H9 (cell line): ENCODE data around the gene XRN2. TPM values are rescaled to one million over a fixed set of nuclear protein-coding genes. Genes with fewer than 3 reads are reported as not detected.
A peak's percentile ranks its signal among the peaks of the same experiment; 100 is the strongest.

ENCODE experiments used
- DNase-seq: peaks from one replicate; pipeline ENCODE4 v3.0.0-alpha.2; 2017
- H2AFZ ChIP-seq: one replicate; pipeline ENCODE4 v1.6.1; 2013; ENCODE audit warnings: mild to moderate bottlenecking, low read length, control low read depth, moderate library complexity
- H2AK5ac ChIP-seq: 2 replicates; pipeline ENCODE4 v1.6.1; 2013; ENCODE audit warnings: low read length, control low read depth, mixed read lengths; ENCODE audit not compliant: insufficient read length
- H2BK120ac ChIP-seq: one replicate; pipeline ENCODE4 v1.6.1; 2013; ENCODE audit warnings: low read depth, mild to moderate bottlenecking, low read length, control low read depth, inconsistent platforms; ENCODE audit not compliant: poor library complexity, severe bottlenecking
- H2BK12ac ChIP-seq: 2 replicates; pipeline ENCODE4 v1.6.1; 2013; ENCODE audit warnings: low read length, control low read depth, mixed read lengths, low read depth; ENCODE audit not compliant: insufficient read length
- H2BK15ac ChIP-seq: 2 replicates; pipeline ENCODE4 v1.6.1; 2013; ENCODE audit warnings: low read depth, low read length, control low read depth
- H2BK20ac ChIP-seq: one replicate; pipeline ENCODE4 v1.6.1; 2013; ENCODE audit warnings: low read depth, mild to moderate bottlenecking, low read length, control low read depth, inconsistent platforms; ENCODE audit not compliant: poor library complexity, severe bottlenecking
- H2BK5ac ChIP-seq: 2 replicates; pipeline ENCODE4 v1.6.1; 2013; ENCODE audit warnings: low read length, control low read depth, mixed read lengths; ENCODE audit not compliant: insufficient read length
- H3K14ac ChIP-seq: 2 replicates; pipeline ENCODE4 v1.6.1; 2013; ENCODE audit warnings: low read length, control low read depth; ENCODE audit not compliant: insufficient read depth
- H3K18ac ChIP-seq: 2 replicates; pipeline ENCODE4 v1.6.1; 2013; ENCODE audit warnings: low read depth, mild to moderate bottlenecking, mixed read lengths, low read length, control low read depth; ENCODE audit not compliant: insufficient read length
- H3K23ac ChIP-seq: 2 replicates; pipeline ENCODE4 v1.6.1; 2013; ENCODE audit warnings: low read length, control low read depth, mixed read lengths, low read depth; ENCODE audit not compliant: insufficient read length
- H3K23me2 ChIP-seq: 2 replicates; pipeline ENCODE4 v1.6.1; 2013; ENCODE audit warnings: low read depth, mild to moderate bottlenecking, mixed read lengths, low read length, control low read depth; ENCODE audit not compliant: insufficient read length, poor library complexity, severe bottlenecking
- H3K27ac ChIP-seq: 2 replicates; pipeline ENCODE4 v1.5.1; 2013; ENCODE audit warnings: low read length, control low read depth, mixed read lengths, low read depth; ENCODE audit not compliant: insufficient read length
- H3K27me3 ChIP-seq: 2 replicates; pipeline ENCODE4 v1.6.1; 2013; ENCODE audit warnings: low read length, control low read depth, inconsistent platforms; ENCODE audit not compliant: insufficient read depth
- H3K4ac ChIP-seq: 2 replicates; pipeline ENCODE4 v1.6.1; 2013; ENCODE audit warnings: low read depth, mild to moderate bottlenecking, control low read depth, inconsistent platforms, low read length, moderate library complexity
- H3K4me1 ChIP-seq: 2 replicates; pipeline ENCODE4 v1.6.1; 2013; ENCODE audit warnings: low read length, control low read depth, inconsistent platforms; ENCODE audit not compliant: insufficient read depth
- H3K4me2 ChIP-seq: 2 replicates; pipeline ENCODE4 v1.6.1; 2013; ENCODE audit warnings: low read length, control low read depth, mixed read lengths; ENCODE audit not compliant: insufficient read length, insufficient read depth
- H3K56ac ChIP-seq: 2 replicates; pipeline ENCODE4 v1.6.1; 2013; ENCODE audit warnings: low read depth, mild to moderate bottlenecking, mixed read lengths, low read length, control low read depth; ENCODE audit not compliant: insufficient read length
- H3K79me1 ChIP-seq: 2 replicates; pipeline ENCODE4 v1.6.1; 2013; ENCODE audit warnings: low read depth, mild to moderate bottlenecking, moderate library complexity, low read length, control low read depth, inconsistent platforms; ENCODE audit not compliant: insufficient read depth, poor library complexity, severe bottlenecking
- H3K79me2 ChIP-seq: 2 replicates; pipeline ENCODE4 v1.6.1; 2013; ENCODE audit warnings: low read length, control low read depth, inconsistent platforms; ENCODE audit not compliant: insufficient read depth
- H3K9ac ChIP-seq: 2 replicates; pipeline ENCODE4 v1.6.1; 2013; ENCODE audit warnings: low read length, control low read depth, mixed read lengths; ENCODE audit not compliant: insufficient read length; ENCODE audit errors: extremely low read depth
- H3K9me3 ChIP-seq: one replicate; pipeline ENCODE4 v1.6.1; 2013; ENCODE audit warnings: low read depth, low read length, inconsistent platforms; ENCODE audit not compliant: control insufficient read depth
- H3T11ph ChIP-seq: one replicate; pipeline ENCODE4 v1.6.1; 2013; ENCODE audit warnings: mild to moderate bottlenecking, low read length, control low read depth, inconsistent platforms
- H4K20me1 ChIP-seq: one replicate; pipeline ENCODE4 v1.6.1; 2013; ENCODE audit not compliant: control insufficient read depth, insufficient read length, insufficient read depth
- H4K5ac ChIP-seq: 2 replicates; pipeline ENCODE4 v1.6.1; 2013; ENCODE audit warnings: low read depth, mild to moderate bottlenecking, mixed read lengths, low read length, control low read depth; ENCODE audit not compliant: insufficient read length
- H4K8ac ChIP-seq: replicated peaks from 2 replicates; pipeline ENCODE4 v1.6.1; 2013; ENCODE audit warnings: low read length, control low read depth, mixed read lengths, low read depth; ENCODE audit not compliant: insufficient read length
- H4K91ac ChIP-seq: 2 replicates; pipeline ENCODE4 v1.6.1; 2013; ENCODE audit warnings: low read depth, mild to moderate bottlenecking, moderate library complexity, mixed read lengths, low read length, control low read depth; ENCODE audit not compliant: insufficient read length
- H3K27ac Mint-ChIP-seq, 3 experiments: 2 replicates in 2 of 3; 3 replicates in 1 of 3; pipeline ENCODE4 v1.8.0; 2020 to 2021; ENCODE audit warnings: mixed read lengths in 3 of 3, mild to moderate bottlenecking in 1 of 3, moderate library complexity in 1 of 3
- H3K27me3 Mint-ChIP-seq: 2 replicates; pipeline ENCODE4 v1.8.0; 2021; ENCODE audit warnings: low read depth, mild to moderate bottlenecking, moderate library complexity, mixed read lengths
- H3K36me3 Mint-ChIP-seq, 3 experiments: 2 replicates in 2 of 3; 3 replicates in 1 of 3; pipeline ENCODE4 v1.8.0; 2020 to 2021; ENCODE audit warnings: low read depth in 3 of 3, mixed read lengths in 3 of 3; ENCODE audit not compliant: insufficient read depth in 1 of 3
- H3K4me1 Mint-ChIP-seq, 2 experiments: 2 replicates each; pipeline ENCODE4 v1.8.0; 2020; ENCODE audit warnings: mixed read lengths in 2 of 2
- H3K4me3 Mint-ChIP-seq, 2 experiments: 2 replicates in 1 of 2; 3 replicates in 1 of 2; pipeline ENCODE4 v1.8.0; 2020 to 2021; ENCODE audit warnings: mild to moderate bottlenecking in 2 of 2, mixed read lengths in 2 of 2, moderate library complexity in 1 of 2
- H3K9me3 Mint-ChIP-seq, 2 experiments: 2 replicates in 1 of 2; 3 replicates in 1 of 2; pipeline ENCODE4 v1.8.0; 2020; ENCODE audit warnings: mild to moderate bottlenecking in 2 of 2, mixed read lengths in 2 of 2, moderate library complexity in 1 of 2
- WGBS: extraction: QIAGEN DNeasy Blood & Tissue Kit; methylation state at CpG from one replicate; pipeline ENCODE4 v1.1.7; 2013; ENCODE audit warnings: missing lambda C conversion rate, low lambda C conversion rate, mixed read lengths; ENCODE audit not compliant: insufficient read length; ENCODE audit errors: extremely low coverage; 5-methylcytosine and 5-hydroxymethylcytosine counted together
- long read RNA-seq: library from polyadenylated mRNA; unstranded; transcript quantifications from one replicate; pipeline ENCODE4 v2.0.0, GENCODE V29; 2020
- total RNA-seq: library from RNA; stranded (reverse); gene quantifications from 2 replicates; pipeline ENCODE4 v1.2.1, GENCODE V29; 2021
- TF ChIP-seq, protein P1 (sequence below): fragments of 200-600 bp; sonication (generic); conservative IDR thresholded peaks from 3 replicates; pipeline ENCODE4 v1.8.0; 2021; ENCODE audit warnings: antibody characterized with exemption, mild to moderate bottlenecking

The XRN2 gene, protein sequence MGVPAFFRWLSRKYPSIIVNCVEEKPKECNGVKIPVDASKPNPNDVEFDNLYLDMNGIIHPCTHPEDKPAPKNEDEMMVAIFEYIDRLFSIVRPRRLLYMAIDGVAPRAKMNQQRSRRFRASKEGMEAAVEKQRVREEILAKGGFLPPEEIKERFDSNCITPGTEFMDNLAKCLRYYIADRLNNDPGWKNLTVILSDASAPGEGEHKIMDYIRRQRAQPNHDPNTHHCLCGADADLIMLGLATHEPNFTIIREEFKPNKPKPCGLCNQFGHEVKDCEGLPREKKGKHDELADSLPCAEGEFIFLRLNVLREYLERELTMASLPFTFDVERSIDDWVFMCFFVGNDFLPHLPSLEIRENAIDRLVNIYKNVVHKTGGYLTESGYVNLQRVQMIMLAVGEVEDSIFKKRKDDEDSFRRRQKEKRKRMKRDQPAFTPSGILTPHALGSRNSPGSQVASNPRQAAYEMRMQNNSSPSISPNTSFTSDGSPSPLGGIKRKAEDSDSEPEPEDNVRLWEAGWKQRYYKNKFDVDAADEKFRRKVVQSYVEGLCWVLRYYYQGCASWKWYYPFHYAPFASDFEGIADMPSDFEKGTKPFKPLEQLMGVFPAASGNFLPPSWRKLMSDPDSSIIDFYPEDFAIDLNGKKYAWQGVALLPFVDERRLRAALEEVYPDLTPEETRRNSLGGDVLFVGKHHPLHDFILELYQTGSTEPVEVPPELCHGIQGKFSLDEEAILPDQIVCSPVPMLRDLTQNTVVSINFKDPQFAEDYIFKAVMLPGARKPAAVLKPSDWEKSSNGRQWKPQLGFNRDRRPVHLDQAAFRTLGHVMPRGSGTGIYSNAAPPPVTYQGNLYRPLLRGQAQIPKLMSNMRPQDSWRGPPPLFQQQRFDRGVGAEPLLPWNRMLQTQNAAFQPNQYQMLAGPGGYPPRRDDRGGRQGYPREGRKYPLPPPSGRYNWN
- 96.7 and 97.6 TPM in 2 replicates for total RNA-seq
- long read RNA-seq, transcript XRN2-201 (30 exons, 3,437 nt) = major isoform, 467 of 1,085 reads
- long read RNA-seq, partial matches to known transcripts = 497 of 1,085 reads
- long read RNA-seq, other reads (novel, unspliced or antisense) = 121 of 1,085 reads

DNA sequence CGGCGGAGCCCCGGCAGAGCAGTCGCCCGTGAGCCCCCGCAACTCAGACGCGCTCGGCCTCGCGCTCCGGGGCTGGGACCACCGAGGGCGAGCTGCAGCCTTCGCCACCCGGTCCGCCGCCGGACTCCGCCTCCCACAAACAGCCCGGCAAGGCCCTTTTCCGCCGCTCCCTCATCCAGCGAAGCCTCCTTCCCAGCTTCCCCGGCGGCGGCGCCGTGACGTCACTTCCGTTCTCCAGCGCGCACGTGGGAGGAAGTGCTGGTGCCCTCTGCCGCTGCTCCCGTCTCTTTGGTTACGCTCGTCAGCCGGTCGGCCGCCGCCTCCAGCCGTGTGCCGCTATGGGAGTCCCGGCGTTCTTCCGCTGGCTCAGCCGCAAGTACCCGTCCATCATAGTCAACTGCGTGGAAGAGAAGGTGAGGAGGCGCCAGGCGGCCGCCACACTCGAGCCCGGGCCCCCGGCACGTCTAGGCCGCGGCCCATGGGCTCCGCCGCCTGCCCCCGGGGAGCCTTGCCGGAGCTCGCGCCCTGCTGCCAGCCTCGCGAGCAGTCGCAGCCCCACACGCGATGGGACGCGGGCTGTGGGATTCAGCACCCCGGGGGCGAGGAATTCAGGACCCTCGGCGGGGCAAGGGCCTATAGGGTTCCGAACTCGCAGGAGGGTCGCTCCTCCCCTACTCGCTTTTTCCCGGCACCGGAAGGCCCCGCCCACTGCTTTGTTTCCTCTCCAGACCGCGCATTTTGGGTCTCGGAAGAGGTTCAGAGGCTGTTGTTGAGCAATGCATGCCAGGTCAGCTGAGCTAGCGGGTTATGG, at the start of gene XRN2:
Gene XRN2 (plus strand): TSS at position 271 of the 811 bp plus-strand sequence. CDS start 68 bp downstream, at position 339.
- Histone ChIP-seq H2BK120ac (no peak within 1 kb of the TSS), H3K4me1 (no peaks in the 10 kb centered on the region), H4K91ac (peak within 1 kb of the TSS; percentile 48), H3K4ac (no peak within 1 kb of the TSS; the same call in 1 of the 2 replicates), H2BK5ac (peak within 1 kb of the TSS; percentile 15), H2BK15ac (no peak within 1 kb of the TSS; the same call in 1 of the 2 replicates), H3K23ac (no peak within 1 kb of the TSS), H3K18ac (peak within 1 kb of the TSS; percentile 97), H2AK5ac (no peak within 1 kb of the TSS), H4K20me1 (no peaks in the 10 kb centered on the region), H2AFZ (no peak within 1 kb of the TSS), H3K23me2 (peaks cover 3% of the 10 kb centered on the region), H2BK20ac (no peak within 1 kb of the TSS), H3K27ac (peak within 1 kb of the TSS; percentile 46), H3K14ac (peak within 1 kb of the TSS; percentile 97), H3K79me2 (peaks cover 20% of the 10 kb centered on the region), H3K56ac (no peak within 1 kb of the TSS), H3K27me3 (no peaks in the 10 kb centered on the region), H3K79me1 (no peaks in the 10 kb centered on the region), H4K8ac (no peak within 1 kb of the TSS), H2BK12ac (no peak within 1 kb of the TSS), H3K4me2 (peak within 1 kb of the TSS; percentile 85), H3K9ac (peak within 1 kb of the TSS; percentile 94), H3T11ph (no peak within 1 kb of the TSS), H4K5ac (peak within 1 kb of the TSS; percentile 38), H3K9me3 (no peaks in the 10 kb centered on the region)
- Mint-ChIP-seq H3K27me3 (no peaks in the 10 kb centered on the region), H3K9me3 (peaks cover 0 to 3% of the 10 kb centered on the region in 2 experiments; a peak in 1 of 5 replicates), H3K4me1 (peaks cover 18 to 19% of the 10 kb centered on the region in 2 experiments), H3K36me3 (peaks cover 10 to 13% (median 13%) of the 10 kb centered on the region in 3 experiments), H3K27ac (peak within 1 kb of the TSS; percentile 99 to 100 (median 100)), H3K4me3 (peak within 1 kb of the TSS; percentile 95 to 96)
- TF ChIP-seq, protein P1, sequence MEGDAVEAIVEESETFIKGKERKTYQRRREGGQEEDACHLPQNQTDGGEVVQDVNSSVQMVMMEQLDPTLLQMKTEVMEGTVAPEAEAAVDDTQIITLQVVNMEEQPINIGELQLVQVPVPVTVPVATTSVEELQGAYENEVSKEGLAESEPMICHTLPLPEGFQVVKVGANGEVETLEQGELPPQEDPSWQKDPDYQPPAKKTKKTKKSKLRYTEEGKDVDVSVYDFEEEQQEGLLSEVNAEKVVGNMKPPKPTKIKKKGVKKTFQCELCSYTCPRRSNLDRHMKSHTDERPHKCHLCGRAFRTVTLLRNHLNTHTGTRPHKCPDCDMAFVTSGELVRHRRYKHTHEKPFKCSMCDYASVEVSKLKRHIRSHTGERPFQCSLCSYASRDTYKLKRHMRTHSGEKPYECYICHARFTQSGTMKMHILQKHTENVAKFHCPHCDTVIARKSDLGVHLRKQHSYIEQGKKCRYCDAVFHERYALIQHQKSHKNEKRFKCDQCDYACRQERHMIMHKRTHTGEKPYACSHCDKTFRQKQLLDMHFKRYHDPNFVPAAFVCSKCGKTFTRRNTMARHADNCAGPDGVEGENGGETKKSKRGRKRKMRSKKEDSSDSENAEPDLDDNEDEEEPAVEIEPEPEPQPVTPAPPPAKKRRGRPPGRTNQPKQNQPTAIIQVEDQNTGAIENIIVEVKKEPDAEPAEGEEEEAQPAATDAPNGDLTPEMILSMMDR = no peak; the same call in 2 of the 3 replicates
- peak; percentile 95 for DNase-seq
- no CpG with 5 or more reads among the region's 87 CpGs for WGBS
